GM11168 (cell line): ENCODE data around the gene CDH3.

Experiments
- in situ Hi-C: fragments of 300-500 bp; cut with MboI; formaldehyde crosslinking; loops from one replicate; pipeline ENCODE4 v1.12.0; 2022; ENCODE audit warnings: low sequenced_read_pairs; ENCODE audit not compliant: unreplicated experiment

The CDH3 gene

GRCh38 chr16:68696514-68696913 is 51.4 kb downstream of the CDH3 start:
- in situ Hi-C loops: no loop called here

GRCh38 chr16:68698091-68698490 is 53.0 kb downstream of the CDH3 start:
- in situ Hi-C loops: no loop called here

- in situ Hi-C loops: loop anchor here (10.0 to 25.0 kb wide), 2 partner anchors 175 to 412 kb away; partner anchors contain the start of gene HAS3
These were observed 55.0 kb downstream of the CDH3 start for GRCh38 chr16:68700120-68700519.

- in situ Hi-C loops: loop anchor here (10.0 to 25.0 kb wide), 2 partner anchors 176 to 411 kb away; partner anchors contain the start of gene HAS3
These were observed 55.7 kb downstream of the CDH3 start for GRCh38 chr16:68700831-68701230.

- in situ Hi-C loops: loop anchor here (10.0 to 25.0 kb wide), 2 partner anchors 180 to 408 kb away; partner anchors contain the start of gene HAS3
These were observed 59.2 kb downstream of the CDH3 start for GRCh38 chr16:68704232-68704867.

- in situ Hi-C loops: loop anchor here (5.0 to 25.0 kb wide), 3 partner anchors 90 to 405 kb away; partner anchors contain the start of gene HAS3
These were observed 62.4 kb downstream of the CDH3 start for GRCh38 chr16:68707340-68708152.

GRCh38 chr16:68710211-68710610 is 65.1 kb downstream of the CDH3 start:
- in situ Hi-C loops: loop anchor here (25.0 kb wide), 1 partner anchor 402 kb away; the partner anchor contains the start of gene HAS3

- in situ Hi-C loops: loop anchor here (25.0 kb wide), 1 partner anchor 401 kb away; the partner anchor contains the start of gene HAS3
These were observed 66.5 kb downstream of the CDH3 start for GRCh38 chr16:68711421-68712139.

- in situ Hi-C loops: loop anchor here (25.0 kb wide), 1 partner anchor 399 kb away; the partner anchor contains the start of gene HAS3
These were observed 68.3 kb downstream of the CDH3 start for GRCh38 chr16:68713361-68713760.

- in situ Hi-C loops: loop anchor here (25.0 kb wide), 1 partner anchor 397 kb away; the partner anchor contains the start of gene HAS3
These were observed 70.4 kb downstream of the CDH3 start for GRCh38 chr16:68715471-68715870.

- in situ Hi-C loops: loop anchor here (25.0 kb wide), 1 partner anchor 396 kb away; the partner anchor contains the start of gene HAS3
These were observed 71.4 kb downstream of the CDH3 start for GRCh38 chr16:68716516-68716915.

GRCh38 chr16:68717684-68718083 is 72.6 kb downstream of the CDH3 start:
- in situ Hi-C loops: loop anchor here (25.0 kb wide), 1 partner anchor 395 kb away; the partner anchor contains the start of gene HAS3

GRCh38 chr16:68718590-68718989 is 73.5 kb downstream of the CDH3 start:
- in situ Hi-C loops: loop anchor here (25.0 kb wide), 1 partner anchor 394 kb away; the partner anchor contains the start of gene HAS3

- in situ Hi-C loops: loop anchor here (25.0 kb wide), 1 partner anchor 392 kb away; the partner anchor contains the start of gene HAS3
These were observed 74.9 kb downstream of the CDH3 start for GRCh38 chr16:68719993-68720489.

- in situ Hi-C loops: loop anchor here (25.0 kb wide), 1 partner anchor 390 kb away; the partner anchor contains the start of gene HAS3
These were observed 77.3 kb downstream of the CDH3 start for GRCh38 chr16:68722119-68723024.

GRCh38 chr16:68724797-68725196 is 79.7 kb downstream of the CDH3 start:
- in situ Hi-C loops: loop anchor here (25.0 kb wide), 1 partner anchor 388 kb away; the partner anchor contains the start of gene HAS3

- in situ Hi-C loops: no loop called here
These were observed 83.4 kb downstream of the CDH3 start for GRCh38 chr16:68728523-68728922.

- in situ Hi-C loops: no loop called here
These were observed 86.5 kb downstream of the CDH3 start for GRCh38 chr16:68731637-68732036.
